NCI-H2081 treated with DMSO at 0.1 percent for 48 hours (cell line): ENCODE measurements around the gene ME3.

Experiments used
- DNase-seq: peaks from one replicate; lab custom pipeline; 2025; lab: John Stamatoyannopoulos, UW

Gene ME3

GRCh38 chr11:86514453-86514852 is 158.0 kb downstream of the ME3 start:
- DNase-seq, result no peak

- no peak for DNase-seq
Observed at GRCh38 chr11:86513746-86514373, 158.6 kb downstream of the ME3 start.

- no peak for DNase-seq
Observed at GRCh38 chr11:86513138-86513537, 159.3 kb downstream of the ME3 start.

DNA sequence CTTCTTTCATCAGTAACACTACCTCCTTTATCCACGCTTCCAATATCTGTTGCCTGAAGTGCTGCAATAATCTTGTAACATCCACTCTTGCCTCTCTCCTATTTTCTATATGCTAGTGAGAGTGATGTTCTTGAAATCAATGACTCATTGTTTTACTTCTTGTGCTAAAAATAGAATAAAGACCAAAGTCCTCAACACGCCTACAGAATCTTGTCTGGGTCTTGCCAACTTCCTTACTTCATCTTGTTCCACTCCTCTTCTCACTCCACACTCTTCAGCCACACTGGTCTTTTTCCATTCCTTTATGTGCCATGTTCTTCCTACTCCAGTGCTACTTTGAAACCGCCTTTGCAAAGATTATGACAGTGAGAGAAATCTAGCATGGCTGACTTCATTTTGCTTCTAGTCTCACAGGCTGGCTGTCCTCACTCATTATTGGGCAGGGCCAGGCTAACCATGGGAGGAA is 161.3 kb downstream of the ME3 start:
- DNase-seq, result no peak

GRCh38 chr11:86510674-86511073 is 161.7 kb downstream of the ME3 start:
- no peak for DNase-seq

GRCh38 chr11:86510097-86510496 is 162.3 kb downstream of the ME3 start:
- no peak for DNase-seq

DNA sequence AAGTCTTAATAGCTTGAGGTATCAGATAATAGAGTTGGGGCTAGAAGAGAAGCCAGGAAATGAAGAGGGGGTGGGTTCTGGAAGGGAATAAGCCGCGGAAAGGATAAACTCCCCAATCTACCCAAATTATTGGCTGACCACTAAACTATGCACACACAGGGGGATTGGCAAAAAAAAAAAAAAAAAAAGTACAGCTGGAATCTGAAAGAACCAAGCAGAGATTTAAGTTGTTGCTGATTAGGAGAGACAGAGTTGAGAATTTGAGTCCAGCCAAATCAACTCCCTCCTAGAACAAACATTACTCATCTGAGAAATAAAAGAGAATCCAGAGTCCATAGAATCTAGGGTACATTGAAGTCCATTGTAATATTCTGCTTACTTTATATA is 162.8 kb downstream of the ME3 start:
- no peak for DNase-seq

- no peak for DNase-seq
Observed at GRCh38 chr11:86508604-86509587, 163.5 kb downstream of the ME3 start.

DNA sequence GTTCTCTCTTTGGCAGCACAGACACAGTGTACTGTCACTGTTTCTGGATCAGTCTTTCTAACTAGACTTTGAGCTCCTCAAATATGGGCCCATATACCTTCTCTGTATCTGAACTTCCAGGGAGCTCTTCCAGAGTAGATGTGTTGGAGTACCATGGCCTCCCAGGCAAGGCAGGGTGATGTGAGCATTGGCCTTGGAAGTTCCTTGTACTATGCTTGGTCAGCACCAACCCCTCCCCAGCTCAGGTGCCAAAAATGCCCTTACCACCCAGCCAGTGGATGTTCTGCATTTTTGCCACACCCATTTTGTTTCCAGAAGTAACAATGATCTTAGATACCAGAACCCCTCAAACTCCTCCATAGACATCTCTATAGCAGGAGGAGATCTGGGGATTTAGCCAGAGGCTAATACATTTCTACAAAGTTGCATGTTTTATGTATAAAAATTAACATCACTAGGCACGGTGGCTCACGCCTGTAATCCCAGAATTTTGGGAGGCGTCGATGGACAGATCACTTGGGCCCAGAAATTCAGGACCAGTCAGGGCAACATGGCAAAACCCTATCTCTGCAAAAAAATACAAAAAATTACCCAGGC is 165.1 kb downstream of the ME3 start:
- no peak for DNase-seq

- DNase-seq, result no peak
Observed at GRCh38 chr11:86506235-86506634, 166.2 kb downstream of the ME3 start.

DNA sequence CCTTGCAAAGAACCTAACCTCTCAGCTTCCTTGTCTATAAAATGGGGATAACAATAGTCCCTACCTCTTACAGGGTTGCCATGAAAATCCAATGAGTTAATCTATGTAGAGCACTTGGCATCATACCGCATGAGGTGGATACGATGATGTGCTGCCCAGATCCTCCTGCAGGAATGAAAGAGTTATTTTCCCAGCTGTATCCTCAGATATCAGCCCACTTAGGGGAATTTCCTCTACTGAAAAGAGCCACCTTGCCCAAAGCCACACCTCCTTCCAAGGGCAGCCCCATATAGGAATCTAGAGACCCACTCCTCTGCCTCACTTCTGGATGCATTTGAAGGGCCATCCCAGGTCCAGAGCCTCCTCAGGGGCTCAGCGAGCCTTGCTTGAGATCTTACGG is 169.3 kb downstream of the ME3 start:
- DNase-seq, result no peak

DNA sequence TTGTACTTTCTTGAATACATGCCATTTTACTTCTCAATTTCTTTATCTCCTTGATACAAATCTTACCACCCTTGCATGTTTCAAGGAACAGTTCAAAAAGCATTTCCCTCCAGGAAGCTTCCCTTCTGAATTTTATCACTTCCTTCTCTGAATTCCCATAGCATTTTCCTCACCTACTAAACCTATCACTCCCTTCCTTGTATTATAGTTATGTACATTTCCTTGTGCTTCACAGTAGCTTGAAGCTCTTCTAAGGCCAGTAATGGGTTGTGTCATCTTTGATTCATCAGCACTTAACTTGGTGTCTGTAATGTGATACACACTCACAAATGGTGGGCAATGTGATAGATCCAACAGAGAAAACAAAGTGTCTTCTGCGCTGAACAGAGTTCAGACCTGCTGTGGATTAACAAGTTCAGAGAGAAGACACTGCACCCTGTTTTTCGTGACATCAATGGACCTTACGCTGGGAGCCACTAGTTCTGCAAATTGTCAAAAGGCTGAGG is 170.2 kb downstream of the ME3 start:
- no peak for DNase-seq

- no peak for DNase-seq
Observed at GRCh38 chr11:86500500-86501140, 171.8 kb downstream of the ME3 start.

GRCh38 chr11:86499723-86500129 is 172.7 kb downstream of the ME3 start:
- no peak for DNase-seq

DNA sequence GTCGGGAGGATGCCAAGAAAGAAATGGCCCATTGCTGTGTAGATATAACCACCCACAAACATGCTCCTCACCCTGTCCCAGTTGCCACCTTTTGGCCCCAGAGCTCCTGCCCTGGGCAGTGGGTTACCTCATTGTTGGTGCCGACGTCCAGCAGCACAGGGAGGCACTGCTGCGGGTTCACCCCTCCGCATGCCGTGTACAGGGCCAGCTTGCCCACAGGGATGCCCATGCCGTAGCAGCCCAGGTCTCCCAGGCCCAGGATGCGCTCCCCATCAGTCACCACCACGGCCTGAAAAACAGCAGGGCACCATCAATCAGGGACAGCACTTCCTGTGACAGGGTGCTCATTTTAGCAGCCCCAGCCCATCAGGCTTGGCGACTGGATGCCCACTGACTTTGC is 174.6 kb downstream of the ME3 start:
- DNase-seq, result no peak

GRCh38 chr11:86497310-86497709 is 175.1 kb downstream of the ME3 start:
- no peak for DNase-seq

DNA sequence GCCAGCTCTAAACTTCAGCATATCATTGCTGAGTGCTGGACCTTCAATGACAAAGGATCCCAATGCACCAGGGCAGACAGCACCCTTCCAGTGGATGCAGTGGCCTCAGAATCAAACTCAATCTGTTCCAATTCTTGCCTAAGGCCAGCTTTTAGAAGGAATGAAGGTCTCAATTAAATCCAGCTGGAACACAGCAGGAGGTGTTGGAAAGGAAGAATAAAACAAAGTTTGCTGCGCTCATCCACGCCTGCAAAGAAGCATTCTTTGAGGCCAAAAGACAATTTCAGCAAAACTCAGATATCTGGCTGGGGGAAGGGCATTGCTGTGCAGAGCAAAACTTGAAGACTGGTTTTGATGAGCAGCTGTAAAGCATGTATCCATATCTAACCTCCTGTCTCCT is 177.1 kb downstream of the ME3 start:
- DNase-seq, result no peak

- DNase-seq, result no peak
Observed at GRCh38 chr11:86492370-86493010, 179.9 kb downstream of the ME3 start.

DNA sequence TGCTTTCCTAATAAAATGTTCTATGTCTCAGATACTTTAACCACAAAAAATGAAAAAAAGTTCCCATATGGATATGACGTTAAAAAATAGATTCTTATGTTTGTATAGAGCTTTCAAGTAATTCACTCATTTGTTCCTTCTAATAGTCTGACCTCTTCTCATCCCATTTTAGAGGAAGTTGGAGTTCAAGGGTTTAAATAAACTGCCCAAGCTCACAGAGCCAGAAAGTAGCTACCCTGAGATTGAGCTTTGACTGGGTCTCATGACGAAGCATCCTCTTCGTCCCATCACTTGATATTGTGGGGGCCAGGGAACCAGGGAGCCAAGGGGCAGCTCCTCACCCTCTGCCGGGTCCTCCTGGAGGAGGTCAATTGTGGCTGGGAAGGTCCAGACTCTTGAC is 181.4 kb downstream of the ME3 start:
- no peak for DNase-seq

- no peak for DNase-seq
Observed at GRCh38 chr11:86490582-86490981, 181.8 kb downstream of the ME3 start.

DNA sequence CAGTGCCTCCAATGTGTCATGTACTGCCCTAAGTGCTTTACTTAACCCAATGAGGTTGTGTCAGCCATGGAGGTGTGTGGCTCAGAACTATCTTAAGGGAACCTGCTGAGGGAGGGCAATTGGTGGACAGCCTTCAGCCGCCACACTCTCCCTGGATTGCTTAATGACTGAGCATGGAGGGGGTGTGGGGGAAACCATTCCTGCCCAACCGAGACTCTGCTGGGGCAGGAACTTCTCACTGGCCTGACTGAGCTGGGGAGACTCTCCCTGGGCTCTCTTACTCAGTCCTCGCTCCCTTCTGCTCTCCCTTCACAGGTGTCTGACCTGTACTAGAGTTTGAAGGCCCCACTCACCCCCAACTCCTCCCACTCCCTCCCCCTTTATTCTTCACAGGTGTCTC is 183.0 kb downstream of the ME3 start:
- DNase-seq, result no peak

GRCh38 chr11:86488553-86488952 is 183.9 kb downstream of the ME3 start:
- no peak for DNase-seq
